HepG2 (cell line): ENCODE measurements around the gene FRMD3.

Experiments
- BATF2 ChIP-seq: sonication (generic); formaldehyde crosslinking; IDR thresholded peaks from 2 replicates; pipeline ENCODE4 v1.8.0; 2022; ENCODE audit warnings: mild to moderate bottlenecking, missing genetic modification reagents, moderate library complexity
- E2F5 ChIP-seq: sonication (generic); formaldehyde crosslinking; conservative IDR thresholded peaks from 2 replicates; pipeline ENCODE4 v1.4.0; 2020; ENCODE audit warnings: missing genetic modification reagents
- HNRNPUL1 ChIP-seq: fragments of 200-400 bp; formaldehyde crosslinking; IDR thresholded peaks from 2 replicates; pipeline ENCODE4 v1.6.1; 2017; ENCODE audit warnings: low read depth, mild to moderate bottlenecking, low read length, moderate library complexity
- NFE2L1 ChIP-seq: sonication (generic); formaldehyde crosslinking; IDR thresholded peaks from 2 replicates; pipeline ENCODE4 v1.4.0; 2020; ENCODE audit warnings: missing genetic modification reagents, mild to moderate bottlenecking, borderline replicate concordance
- POLR2A ChIP-seq, 2 experiments: IDR thresholded peaks; 2 replicates each; pipeline ENCODE4 v1.6.1; 2011; ENCODE audit warnings: low read depth in 2 of 2, low read length in 2 of 2, mild to moderate bottlenecking in 1 of 2, moderate library complexity in 1 of 2; ENCODE audit not compliant: insufficient read depth in 1 of 2
- RAD21 ChIP-seq: fragments of 450-650 bp; formaldehyde crosslinking; IDR thresholded peaks from 2 replicates; pipeline ENCODE4 v1.5.0; 2020; ENCODE audit warnings: mild to moderate bottlenecking
- SRSF1 ChIP-seq: fragments of 200-400 bp; formaldehyde crosslinking; optimal IDR thresholded peaks from 2 replicates; pipeline ENCODE3; 2017; ENCODE audit warnings: mild to moderate bottlenecking, low read depth, low read length, moderate library complexity
- ZFP36 ChIP-seq: fragments of 150-350 bp; IDR thresholded peaks from 2 replicates; pipeline ENCODE4 v1.6.1; 2018; ENCODE audit warnings: borderline replicate concordance, low read length, low read depth; ENCODE audit not compliant: partially characterized antibody
- ZSCAN21 ChIP-seq: sonication (generic); formaldehyde crosslinking; IDR thresholded peaks from 2 replicates; pipeline ENCODE4 v1.8.0; 2022; ENCODE audit warnings: mild to moderate bottlenecking, missing genetic modification reagents, moderate library complexity, borderline replicate concordance
- TF ChIP-seq, protein P1 (sequence below): sonication (generic); formaldehyde crosslinking; IDR thresholded peaks from 2 replicates; pipeline ENCODE4 v1.5.0; 2020; ENCODE audit warnings: mild to moderate bottlenecking, missing genetic modification reagents, moderate library complexity

DNA sequence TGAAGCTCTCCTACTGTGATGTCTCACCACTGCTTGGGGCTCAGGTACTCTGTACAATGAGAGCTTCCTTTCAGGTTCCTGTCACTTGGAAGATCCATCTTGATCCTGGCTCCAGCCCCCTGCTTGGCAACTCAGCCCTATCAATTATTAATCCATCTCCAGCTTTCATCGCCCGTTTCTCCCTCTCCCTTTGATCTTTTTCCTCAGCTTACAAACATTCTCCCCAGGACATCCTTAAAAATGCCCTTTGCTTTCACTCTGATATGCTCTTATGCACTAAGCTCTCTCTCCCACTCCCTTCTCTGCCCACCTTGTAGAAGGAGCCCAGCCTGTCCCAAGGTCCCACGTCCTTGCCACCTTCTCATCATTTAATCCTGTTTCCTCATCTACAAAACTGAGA, 109.0 kb downstream of the FRMD3 start:
- no peak for TF ChIP-seq E2F5 (CRISPR knock-in tag)
- TF ChIP-seq, protein P1, sequence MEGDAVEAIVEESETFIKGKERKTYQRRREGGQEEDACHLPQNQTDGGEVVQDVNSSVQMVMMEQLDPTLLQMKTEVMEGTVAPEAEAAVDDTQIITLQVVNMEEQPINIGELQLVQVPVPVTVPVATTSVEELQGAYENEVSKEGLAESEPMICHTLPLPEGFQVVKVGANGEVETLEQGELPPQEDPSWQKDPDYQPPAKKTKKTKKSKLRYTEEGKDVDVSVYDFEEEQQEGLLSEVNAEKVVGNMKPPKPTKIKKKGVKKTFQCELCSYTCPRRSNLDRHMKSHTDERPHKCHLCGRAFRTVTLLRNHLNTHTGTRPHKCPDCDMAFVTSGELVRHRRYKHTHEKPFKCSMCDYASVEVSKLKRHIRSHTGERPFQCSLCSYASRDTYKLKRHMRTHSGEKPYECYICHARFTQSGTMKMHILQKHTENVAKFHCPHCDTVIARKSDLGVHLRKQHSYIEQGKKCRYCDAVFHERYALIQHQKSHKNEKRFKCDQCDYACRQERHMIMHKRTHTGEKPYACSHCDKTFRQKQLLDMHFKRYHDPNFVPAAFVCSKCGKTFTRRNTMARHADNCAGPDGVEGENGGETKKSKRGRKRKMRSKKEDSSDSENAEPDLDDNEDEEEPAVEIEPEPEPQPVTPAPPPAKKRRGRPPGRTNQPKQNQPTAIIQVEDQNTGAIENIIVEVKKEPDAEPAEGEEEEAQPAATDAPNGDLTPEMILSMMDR (CRISPR knock-in tag), result no peak
- TF ChIP-seq RAD21 (CRISPR knock-in tag), result no peak
- no peak for TF ChIP-seq POLR2A (IDR thresholded peaks at IDR 0.05; ENCODE audit: insufficient read depth in 1 of 2, low read depth in 2 of 2, low read length in 2 of 2)
- no peak for TF ChIP-seq ZSCAN21 (CRISPR knock-in tag)
- TF ChIP-seq ZFP36, result no peak
- TF ChIP-seq HNRNPUL1, result peak; percentile 79; the same call in 1 of the 2 replicates
- TF ChIP-seq SRSF1, result no peak
- no peak for TF ChIP-seq NFE2L1 (CRISPR knock-in tag)
- no peak for TF ChIP-seq BATF2 (CRISPR knock-in tag)
